GM18868 (cell line): ENCODE data around the gene PRSS27.

Experiments
- ATAC-seq: cut with Tn5 transposase; IDR thresholded peaks from one replicate; pipeline ENCODE4 v1.9.1; 2021; ENCODE audit warnings: mild to moderate bottlenecking, moderate library complexity; ENCODE audit not compliant: unreplicated experiment

Gene PRSS27

DNA sequence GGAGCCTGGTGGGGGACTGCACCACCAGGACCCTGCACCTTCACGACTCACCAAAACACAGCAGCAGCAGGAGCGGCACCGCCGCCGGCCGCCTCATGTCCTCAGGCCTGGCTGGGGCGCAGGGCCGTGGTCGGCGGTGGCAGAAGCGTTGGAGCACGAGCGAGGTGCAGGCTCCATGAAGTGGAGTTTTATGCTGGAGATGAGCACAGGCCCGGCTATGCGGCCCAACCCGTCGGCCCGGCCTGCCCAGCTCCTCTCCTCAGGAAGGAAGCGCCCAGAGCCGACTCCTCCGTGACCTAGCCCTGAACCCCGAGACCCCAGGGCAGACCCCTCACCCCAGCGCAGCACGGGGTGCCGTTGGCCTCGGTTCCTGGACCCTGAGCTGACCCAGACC is at the start of gene PRSS27:
Gene PRSS27, minus strand, starts transcription at position 161 of the 394 bp plus-strand sequence. Its CDS starts 64 bp downstream, at position 97.
- no peak for ATAC-seq

DNA sequence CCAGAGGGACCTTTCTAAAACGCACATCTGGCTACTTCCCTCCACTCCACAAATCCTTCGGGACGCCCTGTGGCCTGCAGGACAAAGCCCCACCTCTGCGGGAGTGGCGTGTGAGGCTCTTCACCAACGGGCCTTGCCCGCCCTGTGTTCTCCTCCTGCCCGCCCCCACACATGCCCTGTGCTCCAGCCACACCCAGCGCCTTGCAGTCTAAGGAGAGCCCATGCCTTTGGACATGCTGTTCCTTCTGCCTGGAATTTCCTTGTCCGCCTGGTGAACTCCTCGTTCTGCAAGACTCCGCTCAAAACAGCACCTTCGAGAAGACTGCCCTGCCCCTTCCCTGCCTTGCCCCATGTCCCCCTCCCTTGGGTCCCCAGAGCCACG is 49.6 kb upstream of the PRSS27 start:
- no peak for ATAC-seq

DNA sequence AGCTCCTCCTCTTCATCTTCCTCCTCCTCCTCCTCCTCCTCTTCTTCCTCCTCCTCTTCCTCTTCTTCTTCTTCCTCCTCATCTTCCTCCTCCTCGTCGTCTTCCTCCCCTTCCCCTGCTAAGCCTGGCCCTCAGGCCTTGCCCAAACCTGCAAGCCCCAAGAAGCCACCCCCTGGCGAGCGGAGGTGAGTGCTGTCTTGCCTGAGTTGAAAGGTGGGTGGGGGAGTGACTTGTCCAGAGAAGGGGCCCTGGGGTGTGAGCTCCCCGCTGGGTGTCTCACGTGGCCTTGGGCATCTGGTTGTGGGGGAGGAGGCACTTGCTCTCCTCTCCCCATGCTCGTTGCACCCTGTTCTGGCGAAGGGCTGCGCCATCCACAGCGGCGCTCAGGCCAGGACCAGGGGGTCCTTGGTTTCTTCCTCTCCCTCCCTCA is 49.1 kb upstream of the PRSS27 start:
- no peak for ATAC-seq

DNA sequence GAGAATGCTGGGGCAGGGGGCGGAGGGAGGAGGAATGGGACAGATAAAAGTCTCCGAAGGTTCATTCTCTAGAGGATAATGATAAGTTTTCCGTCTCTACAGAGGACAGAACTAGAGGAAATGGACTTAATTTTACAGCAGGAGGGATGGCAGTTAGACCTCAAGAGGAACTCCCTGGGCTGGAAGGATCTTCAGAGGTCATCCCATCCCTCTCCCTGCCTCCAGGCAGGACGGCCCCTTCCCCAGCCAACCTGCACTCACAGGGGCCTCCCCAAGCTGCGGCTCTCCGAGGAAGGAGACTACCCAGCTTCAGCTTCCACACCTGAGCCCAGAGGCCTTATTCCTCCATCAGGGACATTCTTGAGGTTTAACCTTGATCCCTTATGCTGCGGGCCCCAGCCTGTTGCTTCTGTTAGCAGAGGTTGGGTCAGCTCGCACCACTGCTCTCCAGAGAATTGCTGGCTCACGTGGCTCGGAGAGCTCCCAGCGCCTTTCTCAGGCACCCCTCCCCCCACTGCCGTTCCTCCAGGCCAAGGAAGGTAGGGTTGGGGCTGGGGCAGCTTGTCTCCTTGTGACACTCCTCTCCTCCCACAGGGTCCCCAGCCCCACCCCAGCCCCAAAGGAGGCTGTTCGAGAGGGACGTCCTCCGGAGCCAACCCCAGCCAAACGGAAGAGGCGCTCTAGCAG is 48.5 kb upstream of the PRSS27 start:
- no peak for ATAC-seq

DNA sequence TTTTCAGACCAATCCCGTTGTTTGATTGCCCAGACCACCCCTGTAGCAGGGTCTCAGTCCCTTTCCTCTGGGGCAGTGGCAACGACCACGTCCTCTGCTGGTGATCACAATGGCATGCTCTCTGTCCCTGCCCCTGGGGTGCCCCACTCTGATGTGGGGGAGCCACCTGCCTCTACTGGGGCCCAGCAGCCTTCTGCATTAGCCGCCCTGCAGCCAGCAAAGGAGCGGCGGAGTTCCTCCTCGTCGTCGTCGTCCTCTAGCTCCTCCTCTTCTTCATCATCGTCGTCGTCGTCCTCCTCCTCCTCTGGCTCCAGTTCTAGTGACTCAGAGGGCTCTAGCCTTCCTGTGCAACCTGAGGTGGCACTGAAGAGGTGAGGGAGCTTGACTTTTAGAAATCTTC is 47.9 kb upstream of the PRSS27 start:
- ATAC-seq: no peak

DNA sequence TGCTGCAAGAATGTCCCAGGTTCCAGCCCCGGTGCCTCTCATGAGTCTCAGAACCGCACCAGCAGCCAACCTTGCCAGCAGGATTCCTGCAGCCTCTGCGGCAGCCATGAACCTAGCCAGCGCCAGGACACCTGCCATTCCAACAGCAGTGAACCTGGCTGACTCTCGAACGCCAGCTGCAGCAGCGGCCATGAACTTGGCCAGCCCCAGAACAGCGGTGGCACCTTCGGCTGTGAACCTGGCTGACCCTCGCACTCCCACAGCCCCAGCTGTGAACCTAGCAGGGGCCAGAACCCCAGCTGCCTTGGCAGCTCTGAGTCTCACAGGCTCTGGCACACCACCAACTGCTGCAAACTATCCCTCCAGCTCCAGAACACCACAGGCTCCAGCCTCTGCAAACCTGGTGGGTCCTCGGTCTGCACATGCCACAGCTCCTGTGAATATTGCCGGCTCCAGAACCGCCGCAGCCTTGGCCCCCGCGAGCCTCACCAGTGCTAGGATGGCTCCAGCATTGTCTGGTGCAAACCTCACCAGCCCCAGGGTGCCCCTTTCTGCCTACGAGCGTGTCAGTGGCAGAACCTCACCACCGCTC is 47.2 kb upstream of the PRSS27 start:
- ATAC-seq: no peak

DNA sequence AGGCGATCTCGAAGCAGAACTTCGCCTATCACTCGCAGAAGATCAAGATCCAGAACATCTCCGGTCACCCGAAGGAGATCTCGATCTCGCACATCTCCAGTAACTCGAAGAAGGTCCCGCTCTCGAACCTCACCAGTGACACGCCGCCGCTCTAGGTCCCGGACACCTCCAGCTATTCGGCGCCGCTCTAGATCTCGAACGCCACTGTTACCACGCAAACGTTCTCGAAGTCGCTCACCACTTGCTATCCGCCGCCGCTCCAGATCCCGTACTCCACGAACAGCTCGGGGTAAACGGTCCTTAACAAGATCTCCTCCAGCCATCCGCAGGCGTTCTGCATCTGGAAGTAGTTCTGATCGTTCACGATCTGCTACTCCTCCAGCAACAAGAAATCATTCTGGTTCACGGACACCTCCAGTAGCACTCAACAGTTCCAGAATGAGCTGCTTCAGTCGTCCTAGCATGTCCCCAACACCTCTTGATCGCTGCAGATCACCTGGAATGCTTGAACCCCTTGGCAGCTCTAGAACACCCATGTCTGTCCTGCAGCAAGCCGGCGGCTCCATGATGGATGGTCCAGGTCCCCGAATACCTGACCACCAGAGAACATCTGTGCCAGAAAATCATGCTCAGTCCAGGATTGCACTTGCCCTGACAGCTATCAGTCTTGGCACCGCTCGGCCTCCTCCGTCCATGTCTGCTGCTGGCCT is 46.6 kb upstream of the PRSS27 start:
- no peak for ATAC-seq

DNA sequence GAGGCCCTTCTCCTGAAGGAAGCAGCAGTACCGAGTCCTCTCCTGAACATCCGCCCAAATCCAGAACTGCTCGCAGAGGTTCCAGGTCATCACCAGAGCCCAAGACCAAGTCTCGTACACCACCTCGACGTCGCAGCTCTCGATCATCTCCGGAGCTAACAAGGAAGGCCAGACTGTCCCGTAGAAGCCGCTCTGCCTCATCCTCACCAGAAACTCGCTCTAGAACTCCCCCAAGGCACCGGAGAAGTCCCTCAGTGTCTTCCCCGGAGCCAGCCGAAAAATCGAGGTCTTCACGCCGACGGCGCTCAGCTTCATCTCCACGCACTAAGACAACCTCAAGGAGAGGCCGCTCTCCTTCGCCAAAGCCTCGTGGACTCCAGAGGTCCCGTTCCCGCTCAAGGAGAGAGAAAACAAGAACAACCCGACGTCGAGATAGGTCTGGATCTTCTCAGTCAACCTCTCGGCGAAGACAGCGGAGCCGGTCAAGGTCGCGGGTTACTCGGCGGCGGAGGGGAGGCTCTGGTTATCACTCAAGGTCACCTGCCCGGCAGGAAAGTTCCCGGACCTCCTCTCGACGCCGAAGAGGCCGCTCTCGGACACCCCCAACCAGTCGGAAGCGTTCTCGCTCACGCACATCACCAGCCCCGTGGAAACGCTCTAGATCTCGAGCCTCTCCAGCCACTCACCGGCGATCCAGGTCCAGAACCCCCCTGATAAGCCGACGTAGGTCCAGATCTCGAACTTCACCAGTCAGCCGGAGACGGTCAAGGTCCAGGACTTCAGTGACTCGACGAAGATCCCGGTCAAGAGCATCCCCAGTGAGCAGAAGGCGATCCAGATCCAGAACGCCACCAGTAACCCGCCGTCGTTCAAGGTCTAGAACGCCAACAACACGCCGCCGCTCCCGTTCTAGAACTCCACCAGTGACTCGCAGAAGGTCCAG is 45.7 kb upstream of the PRSS27 start:
- no peak for ATAC-seq

DNA sequence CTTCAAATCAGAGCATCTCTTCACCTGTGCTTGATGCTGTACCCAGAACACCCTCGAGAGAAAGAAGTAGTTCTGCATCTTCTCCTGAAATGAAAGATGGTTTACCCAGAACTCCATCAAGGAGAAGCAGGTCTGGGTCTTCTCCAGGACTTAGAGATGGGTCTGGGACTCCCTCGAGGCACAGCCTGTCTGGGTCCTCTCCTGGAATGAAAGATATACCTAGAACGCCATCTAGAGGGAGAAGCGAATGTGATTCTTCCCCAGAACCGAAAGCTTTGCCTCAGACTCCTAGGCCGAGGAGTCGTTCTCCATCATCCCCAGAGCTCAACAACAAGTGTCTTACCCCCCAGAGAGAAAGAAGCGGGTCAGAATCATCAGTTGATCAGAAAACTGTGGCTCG is 44.7 kb upstream of the PRSS27 start:
- no peak for ATAC-seq

DNA sequence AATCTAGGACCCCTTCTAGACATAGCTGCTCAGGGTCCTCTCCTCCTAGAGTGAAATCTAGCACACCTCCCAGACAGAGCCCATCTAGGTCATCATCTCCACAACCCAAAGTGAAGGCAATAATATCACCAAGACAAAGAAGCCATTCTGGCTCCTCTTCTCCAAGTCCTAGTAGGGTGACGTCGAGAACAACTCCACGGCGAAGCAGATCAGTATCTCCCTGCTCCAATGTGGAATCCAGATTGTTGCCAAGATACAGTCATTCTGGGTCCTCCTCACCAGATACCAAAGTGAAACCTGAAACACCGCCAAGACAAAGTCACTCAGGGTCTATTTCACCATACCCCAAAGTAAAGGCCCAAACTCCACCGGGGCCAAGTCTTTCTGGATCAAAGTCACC is 43.1 kb upstream of the PRSS27 start:
- no peak for ATAC-seq

DNA sequence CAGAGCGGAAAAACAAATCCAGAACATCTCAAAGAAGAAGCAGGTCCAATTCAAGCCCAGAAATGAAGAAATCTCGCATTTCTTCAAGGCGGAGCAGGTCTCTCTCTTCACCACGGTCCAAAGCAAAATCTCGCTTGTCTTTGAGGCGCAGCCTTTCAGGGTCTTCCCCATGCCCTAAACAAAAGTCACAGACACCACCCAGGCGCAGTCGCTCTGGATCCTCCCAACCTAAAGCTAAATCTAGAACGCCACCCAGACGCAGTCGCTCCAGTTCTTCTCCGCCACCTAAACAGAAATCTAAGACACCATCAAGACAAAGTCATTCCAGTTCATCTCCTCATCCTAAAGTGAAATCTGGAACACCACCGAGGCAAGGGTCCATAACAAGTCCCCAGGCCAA is 42.7 kb upstream of the PRSS27 start:
- ATAC-seq: no peak

DNA sequence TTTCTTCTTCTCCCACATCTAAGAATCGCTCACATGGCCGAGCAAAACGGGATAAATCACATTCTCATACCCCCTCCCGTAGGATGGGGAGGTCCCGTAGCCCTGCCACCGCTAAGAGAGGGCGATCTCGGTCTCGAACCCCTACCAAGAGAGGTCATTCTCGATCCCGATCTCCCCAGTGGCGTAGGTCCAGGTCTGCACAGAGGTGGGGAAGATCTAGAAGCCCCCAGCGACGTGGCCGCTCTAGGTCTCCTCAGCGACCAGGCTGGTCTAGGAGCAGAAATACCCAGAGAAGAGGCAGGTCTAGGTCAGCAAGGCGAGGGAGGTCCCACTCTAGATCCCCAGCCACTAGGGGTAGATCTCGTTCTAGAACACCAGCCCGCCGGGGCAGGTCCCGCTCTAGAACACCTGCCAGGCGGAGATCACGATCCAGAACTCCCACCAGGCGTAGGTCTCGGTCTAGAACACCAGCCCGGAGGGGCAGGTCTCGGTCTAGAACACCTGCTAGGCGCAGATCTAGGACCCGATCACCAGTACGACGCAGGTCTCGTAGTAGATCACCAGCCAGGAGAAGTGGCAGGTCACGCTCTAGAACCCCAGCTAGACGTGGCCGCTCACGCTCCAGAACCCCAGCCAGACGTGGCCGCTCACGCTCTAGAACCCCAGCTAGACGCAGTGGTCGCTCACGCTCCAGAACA is 42.0 kb upstream of the PRSS27 start:
- ATAC-seq: no peak

DNA sequence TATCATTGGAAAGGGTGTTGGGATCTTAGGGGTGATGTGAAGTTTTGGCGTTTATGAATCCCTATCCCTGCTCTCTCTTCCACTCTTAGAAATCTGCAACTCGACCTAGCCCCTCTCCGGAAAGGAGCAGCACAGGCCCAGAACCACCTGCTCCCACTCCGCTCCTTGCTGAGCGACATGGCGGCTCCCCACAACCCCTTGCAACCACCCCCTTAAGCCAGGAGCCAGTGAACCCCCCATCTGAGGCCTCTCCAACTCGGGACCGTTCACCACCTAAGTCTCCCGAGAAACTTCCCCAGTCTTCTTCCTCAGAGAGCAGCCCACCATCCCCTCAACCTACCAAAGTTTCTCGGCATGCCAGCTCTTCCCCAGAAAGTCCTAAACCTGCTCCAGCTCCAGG is 41.4 kb upstream of the PRSS27 start:
- no peak for ATAC-seq

DNA sequence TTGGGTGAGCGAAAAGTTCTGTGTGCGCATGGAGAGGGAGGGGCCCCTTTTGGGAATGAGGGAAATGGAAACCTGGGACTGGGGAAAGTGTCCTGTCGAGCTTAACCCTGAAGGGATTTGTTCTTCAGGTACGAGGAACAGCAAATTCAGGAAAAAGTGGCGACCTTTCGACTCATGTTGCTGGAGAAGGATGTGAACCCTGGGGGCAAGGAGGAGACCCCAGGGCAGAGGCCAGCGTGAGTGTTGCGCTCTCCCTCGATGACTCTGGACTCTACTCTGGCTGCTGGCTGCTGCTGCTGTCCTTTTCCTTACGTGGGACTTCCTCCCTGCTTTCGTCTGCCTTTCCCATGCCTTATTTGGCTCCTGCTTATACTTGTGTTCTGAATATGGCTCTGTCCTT is 37.3 kb upstream of the PRSS27 start:
- no peak for ATAC-seq

DNA sequence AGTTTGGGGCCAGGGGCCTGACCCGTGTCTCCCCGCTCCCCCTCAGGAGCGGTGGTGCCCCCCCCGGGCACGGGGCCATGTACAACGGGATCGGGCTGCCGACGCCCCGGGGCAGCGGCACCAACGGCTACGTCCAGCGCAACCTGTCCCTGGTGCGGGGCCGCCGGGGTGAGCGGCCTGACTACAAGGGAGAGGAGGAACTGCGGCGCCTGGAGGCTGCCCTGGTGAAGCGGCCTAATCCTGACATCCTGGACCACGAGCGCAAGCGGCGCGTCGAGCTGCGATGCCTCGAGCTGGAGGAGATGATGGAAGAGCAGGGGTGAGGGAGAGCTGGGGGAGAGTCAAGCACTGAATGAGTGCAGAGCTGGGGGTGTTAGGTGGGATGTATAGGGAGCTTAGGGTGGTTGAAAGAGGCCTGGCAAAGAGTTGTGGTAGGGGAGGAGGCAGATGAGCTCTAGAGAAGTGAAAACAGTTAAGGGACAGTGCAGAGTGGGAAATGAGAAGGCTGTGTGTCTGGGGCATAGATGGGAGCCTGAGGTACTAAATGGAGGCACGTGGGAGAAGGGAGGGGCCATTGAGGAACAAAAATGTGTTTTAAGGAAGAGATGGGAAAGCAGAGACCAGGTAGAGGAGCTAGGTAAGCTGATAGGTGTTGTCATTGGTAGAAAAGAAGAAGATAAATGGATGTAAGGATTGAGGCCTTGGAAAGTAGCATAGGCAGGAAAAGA is 36.4 kb upstream of the PRSS27 start:
- no peak for ATAC-seq

DNA sequence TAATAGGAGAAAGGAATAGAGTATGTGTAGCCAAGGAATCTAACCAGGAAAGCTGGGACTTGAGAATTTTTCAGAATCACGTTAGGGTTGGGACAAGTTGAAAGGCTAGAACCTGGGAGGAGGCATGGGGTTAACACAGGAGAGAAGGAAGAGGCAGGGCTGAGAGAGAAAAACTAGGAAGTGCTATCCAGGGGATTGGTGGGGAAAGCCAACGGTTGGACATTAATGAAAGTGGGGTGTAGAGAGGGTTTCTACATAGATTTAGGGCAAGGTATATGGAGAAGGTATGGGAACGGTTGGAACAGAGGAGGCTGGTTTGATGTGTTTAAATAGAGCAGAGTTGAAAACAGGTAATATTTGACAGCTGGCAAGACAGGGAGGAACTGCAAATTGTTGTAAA is 35.1 kb upstream of the PRSS27 start:
- ATAC-seq: no peak

DNA sequence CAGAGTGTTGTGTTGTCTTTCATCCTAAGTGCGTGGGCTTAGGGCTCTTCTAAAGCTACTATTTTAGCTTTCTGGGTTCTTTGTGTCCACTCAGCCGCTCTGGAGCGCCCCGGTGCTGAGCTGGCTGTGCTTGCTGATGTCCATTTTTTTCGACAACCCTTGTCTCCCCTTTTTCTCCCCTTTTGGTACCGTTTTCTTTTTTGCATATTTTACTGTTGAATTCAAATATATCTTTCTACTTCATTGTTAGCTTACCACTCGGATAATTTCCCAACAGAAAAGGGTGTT is 33.7 kb upstream of the PRSS27 start:
- no peak for ATAC-seq

DNA sequence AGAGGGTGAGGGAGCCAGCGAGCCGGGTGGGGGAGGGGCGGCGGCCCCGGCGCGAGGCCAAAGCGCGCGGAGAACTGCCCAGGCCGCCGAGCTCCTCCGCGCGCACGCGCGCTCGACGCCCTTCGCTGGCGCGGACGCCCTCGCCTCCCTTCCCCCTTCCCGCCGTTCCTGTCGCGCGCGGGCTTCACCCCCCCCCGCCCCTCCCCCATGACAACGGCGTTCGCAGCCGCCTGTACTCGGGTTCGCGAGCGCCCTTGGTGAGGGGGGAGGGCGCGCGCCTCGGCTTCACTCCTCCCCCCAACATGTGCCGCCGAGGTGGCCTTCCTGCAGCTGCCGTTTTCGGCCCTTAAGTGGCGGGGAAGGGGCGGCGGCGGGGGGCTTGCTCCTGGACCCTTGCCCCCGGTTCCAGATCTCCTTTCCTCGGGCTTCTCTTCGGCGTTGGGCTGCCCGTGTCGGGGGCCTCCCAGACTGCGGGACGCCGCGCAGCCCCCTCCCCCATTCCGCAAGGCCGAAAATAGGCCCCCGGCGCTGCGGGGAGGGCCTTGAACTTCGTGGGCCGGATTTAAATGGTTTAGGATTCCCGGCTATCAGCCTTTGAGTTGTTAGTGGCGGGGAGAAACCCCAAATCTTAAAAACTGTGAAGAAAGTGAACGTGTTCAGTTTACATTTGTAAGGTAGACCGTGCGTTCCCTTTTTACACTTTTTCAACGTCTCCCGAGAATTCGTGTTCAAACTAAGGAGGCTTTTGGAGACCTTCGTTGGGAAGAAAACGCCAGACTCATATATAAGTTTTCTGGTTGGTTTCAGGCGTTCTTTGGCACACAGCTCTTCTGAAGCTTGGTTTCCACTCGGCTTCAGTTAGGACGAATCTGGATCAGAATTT is 33.1 kb upstream of the PRSS27 start:
- ATAC-seq: peak; percentile 44
